VCaP (cell line): ENCODE measurements around the gene KCNQ1OT1.
A peak's percentile ranks its signal among the peaks of the same experiment; 100 is the strongest.

ENCODE experiments used
- H3K27ac ChIP-seq: fragments of 450-650 bp; 2 replicates; pipeline ENCODE4 v1.5.1; 2017
- CTCF ChIP-seq: fragments of 450-650 bp; conservative IDR thresholded peaks from 2 replicates; pipeline ENCODE4 v1.5.1; 2017; ENCODE audit warnings: mild to moderate bottlenecking, moderate library complexity

Gene KCNQ1OT1

DNA sequence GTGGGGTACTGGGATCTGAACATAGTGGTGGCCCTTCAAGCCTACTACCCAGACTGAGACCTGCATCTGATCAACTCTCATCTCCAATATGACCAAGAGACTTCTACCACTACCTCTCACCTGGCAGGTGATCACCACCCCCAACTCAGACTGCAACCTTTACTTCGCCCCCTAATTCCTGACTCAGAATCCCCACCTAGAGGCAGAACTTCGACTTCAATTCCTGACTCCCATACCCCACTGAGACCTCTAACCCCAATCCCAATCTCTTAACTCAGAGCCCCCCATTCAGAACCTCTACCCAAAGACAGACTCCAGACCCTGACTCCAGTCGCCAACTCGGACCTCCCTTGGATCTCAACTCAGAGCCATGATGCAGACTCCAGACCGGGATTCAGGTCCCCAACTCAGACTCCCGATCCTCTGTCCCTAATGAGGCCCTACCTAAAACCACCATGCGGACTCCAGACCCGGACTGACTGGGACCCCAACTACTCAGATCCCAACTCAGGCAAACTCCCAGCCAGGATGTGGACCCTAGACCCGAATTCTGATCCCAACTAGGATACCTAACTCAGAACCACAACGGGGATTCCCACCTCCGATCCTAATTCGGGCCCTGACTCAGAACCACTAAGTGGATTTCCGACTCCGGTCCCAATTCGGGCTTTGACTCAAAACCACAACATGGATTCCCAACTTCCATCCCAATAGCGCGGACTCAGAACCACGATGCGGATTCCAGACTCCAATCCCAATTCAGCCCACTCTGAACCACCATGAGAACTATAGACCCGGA is 1.2 kb downstream of the KCNQ1OT1 start:
- no peak for TF ChIP-seq CTCF
- H3K27ac ChIP-seq, result peak overlapping the region; percentile 87; the same call in 1 of the 2 replicates

GRCh38 chr11:2697866-2698265 is 1.9 kb downstream of the KCNQ1OT1 start:
- H3K27ac ChIP-seq, result no peak overlapping the region
- TF ChIP-seq CTCF, result no peak

GRCh38 chr11:2696455-2696854 is 3.3 kb downstream of the KCNQ1OT1 start:
- TF ChIP-seq CTCF, result no peak
- no peak overlapping the region for H3K27ac ChIP-seq

- H3K27ac ChIP-seq, result peak overlapping the region; percentile 25; the same call in 1 of the 2 replicates
- no peak for TF ChIP-seq CTCF
These were observed 4.5 kb downstream of the KCNQ1OT1 start for GRCh38 chr11:2694995-2695939.

DNA sequence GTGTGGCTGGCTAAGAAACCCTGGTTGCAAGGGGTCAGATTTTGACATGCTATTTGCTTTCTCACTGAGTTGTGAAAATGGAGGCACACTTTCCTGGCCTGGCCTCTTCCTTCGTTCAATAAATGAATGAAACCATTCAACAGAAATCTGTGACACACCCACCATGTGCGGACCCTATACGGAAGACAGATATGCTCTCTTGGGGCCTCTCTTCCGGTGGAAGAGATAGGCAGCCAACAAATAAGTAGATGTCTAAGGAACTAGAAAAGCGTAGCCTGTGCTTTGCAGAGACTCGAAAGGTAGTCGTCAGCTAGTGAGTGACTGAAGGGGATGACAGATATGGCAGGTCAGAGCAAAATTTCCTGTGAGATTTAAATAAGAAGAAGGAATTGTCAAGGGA is 5.3 kb downstream of the KCNQ1OT1 start:
- H3K27ac ChIP-seq, result peak overlapping the region; percentile 25; the same call in 1 of the 2 replicates
- TF ChIP-seq CTCF, result no peak

DNA sequence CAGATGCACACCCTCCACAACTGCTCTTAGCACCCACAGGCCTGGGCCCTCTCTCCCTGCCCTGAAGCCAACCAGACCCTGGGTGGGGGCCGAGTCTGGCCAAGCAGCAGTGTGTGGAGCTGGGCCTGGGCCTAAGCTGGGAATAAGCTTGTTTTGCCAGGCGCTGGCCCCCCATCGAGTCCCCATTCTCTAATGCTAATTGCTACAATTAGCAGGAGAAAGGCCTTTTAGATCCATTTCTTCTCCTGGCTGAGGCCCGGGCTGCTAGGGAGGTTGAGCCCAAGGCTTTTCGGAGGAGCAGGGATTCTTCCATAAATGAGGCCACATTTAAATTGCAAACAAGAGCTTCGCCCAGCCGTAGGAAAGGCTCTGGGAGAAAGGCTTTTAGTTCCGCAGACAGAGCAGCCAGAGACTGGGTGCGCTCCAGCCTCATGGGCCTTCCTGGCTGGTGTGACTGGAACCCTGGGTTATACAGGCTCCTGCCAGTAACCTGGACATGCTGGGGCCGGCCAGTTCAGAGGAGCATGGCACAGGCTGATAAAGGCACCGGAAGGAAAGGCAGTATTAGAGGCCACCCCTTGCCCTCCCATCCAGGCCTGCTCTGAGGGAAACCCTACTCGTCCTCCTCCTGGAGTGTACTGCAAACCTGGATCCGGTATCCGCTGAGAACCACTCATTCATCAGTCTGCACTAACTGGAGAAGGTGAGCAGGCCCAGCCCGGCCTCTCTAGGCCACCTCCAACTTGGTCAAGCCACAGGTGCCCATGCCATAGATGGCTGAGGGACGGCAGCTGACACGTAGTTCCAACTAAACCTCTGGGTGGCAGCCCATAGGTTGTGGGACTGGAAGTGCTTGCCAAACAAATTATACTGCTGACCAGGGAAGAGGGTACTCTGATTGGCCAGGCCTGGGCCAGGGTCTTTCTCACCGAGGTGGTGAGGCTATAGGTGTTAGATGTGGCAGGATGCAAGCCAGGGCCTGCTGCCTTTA is 6.2 kb downstream of the KCNQ1OT1 start:
- 0 out of 2 replicates have a peak, but pooled peaks have one; percentile 10 for TF ChIP-seq CTCF
- H3K27ac ChIP-seq, result no peak overlapping the region
